Activated naive CD8-positive, alpha-beta T cell (primary cell): ENCODE measurements around the gene ABCA7.

ENCODE experiments used
- H3K27ac Mint-ChIP-seq: one replicate; pipeline ENCODE4 v1.8.0; 2021; ENCODE audit warnings: mixed read lengths
- H3K27me3 Mint-ChIP-seq: one replicate; pipeline ENCODE4 v1.8.0; 2021; ENCODE audit warnings: mixed read lengths
- H3K36me3 Mint-ChIP-seq: one replicate; pipeline ENCODE4 v1.8.0; 2021; ENCODE audit warnings: mixed read lengths
- H3K4me1 Mint-ChIP-seq: one replicate; pipeline ENCODE4 v1.8.0; 2021; ENCODE audit warnings: low read depth, mixed read lengths
- H3K4me3 Mint-ChIP-seq: one replicate; pipeline ENCODE4 v1.8.0; 2021; ENCODE audit warnings: mild to moderate bottlenecking, mixed read lengths
- H3K9me3 Mint-ChIP-seq: one replicate; pipeline ENCODE4 v1.8.0; 2021; ENCODE audit warnings: low read depth, mixed read lengths

Gene ABCA7

GRCh38 chr19:1039646-1040475 lies at the start of gene ABCA7:
TSS of gene ABCA7 (plus strand) at chr19:1040107. CDS start at chr19:1041362, 1,255 bp downstream.
- H3K4me3 Mint-ChIP-seq = peak within 1 kb of the TSS; percentile 92
- peaks cover 2% of the 10 kb centered on the region for H3K36me3 Mint-ChIP-seq
- no peaks in the 10 kb centered on the region for H3K27me3 Mint-ChIP-seq
- peak within 1 kb of the TSS; percentile 66 for H3K27ac Mint-ChIP-seq
- peaks cover 50% of the 10 kb centered on the region for H3K4me1 Mint-ChIP-seq
- H3K9me3 Mint-ChIP-seq = no peaks in the 10 kb centered on the region

- Mint-ChIP-seq H3K9me3 (no peaks in the 10 kb centered on the region), H3K4me3 (no peak overlapping the region), H3K36me3 (no peaks in the 10 kb centered on the region), H3K4me1 (peaks cover 3% of the 10 kb centered on the region), H3K27ac (no peak overlapping the region), H3K27me3 (no peaks in the 10 kb centered on the region)
Measured at GRCh38 chr19:990119-990571, 49.8 kb upstream of the ABCA7 start.

GRCh38 chr19:990746-991145 lies 49.2 kb upstream of the ABCA7 start:
- Mint-ChIP-seq H3K36me3 (no peaks in the 10 kb centered on the region), H3K27me3 (no peaks in the 10 kb centered on the region), H3K4me1 (no peaks in the 10 kb centered on the region), H3K27ac (no peak overlapping the region), H3K4me3 (no peak overlapping the region), H3K9me3 (no peaks in the 10 kb centered on the region)

GRCh38 chr19:991174-991931 lies 48.6 kb upstream of the ABCA7 start:
- H3K36me3 Mint-ChIP-seq = no peaks in the 10 kb centered on the region
- H3K4me1 Mint-ChIP-seq = peaks cover 2% of the 10 kb centered on the region

GRCh38 chr19:991932-992669 lies 47.8 kb upstream of the ABCA7 start:
- Mint-ChIP-seq H3K36me3 (no peaks in the 10 kb centered on the region), H3K27me3 (no peaks in the 10 kb centered on the region), H3K9me3 (no peaks in the 10 kb centered on the region), H3K27ac (no peak overlapping the region), H3K4me1 (peaks cover 8% of the 10 kb centered on the region), H3K4me3 (no peak overlapping the region)

More at GRCh38 chr19:991174-991931, 48.6 kb upstream of the ABCA7 start:
- no peaks in the 10 kb centered on the region for H3K9me3 Mint-ChIP-seq
- H3K27me3 Mint-ChIP-seq = no peaks in the 10 kb centered on the region
- no peak overlapping the region for H3K27ac Mint-ChIP-seq
- no peak overlapping the region for H3K4me3 Mint-ChIP-seq

- no peak overlapping the region for H3K4me3 Mint-ChIP-seq
- no peaks in the 10 kb centered on the region for H3K9me3 Mint-ChIP-seq
- H3K36me3 Mint-ChIP-seq = no peaks in the 10 kb centered on the region
- no peaks in the 10 kb centered on the region for H3K27me3 Mint-ChIP-seq
- H3K4me1 Mint-ChIP-seq = peaks cover 10% of the 10 kb centered on the region
- H3K27ac Mint-ChIP-seq = no peak overlapping the region
Measured at GRCh38 chr19:992670-993055, 47.2 kb upstream of the ABCA7 start.

GRCh38 chr19:993361-993830 lies 46.5 kb upstream of the ABCA7 start:
- Mint-ChIP-seq H3K4me1 (peaks cover 14% of the 10 kb centered on the region), H3K27ac (no peak overlapping the region), H3K4me3 (no peak overlapping the region), H3K36me3 (no peaks in the 10 kb centered on the region), H3K27me3 (peaks cover 3% of the 10 kb centered on the region), H3K9me3 (no peaks in the 10 kb centered on the region)

- no peaks in the 10 kb centered on the region for H3K36me3 Mint-ChIP-seq
Measured at GRCh38 chr19:993831-994393, 46.0 kb upstream of the ABCA7 start.

GRCh38 chr19:994516-994915 lies 45.4 kb upstream of the ABCA7 start:
- H3K27ac Mint-ChIP-seq = no peak overlapping the region
- no peaks in the 10 kb centered on the region for H3K36me3 Mint-ChIP-seq
- peaks cover 10% of the 10 kb centered on the region for H3K27me3 Mint-ChIP-seq
- peaks cover 18% of the 10 kb centered on the region for H3K4me1 Mint-ChIP-seq
- no peak overlapping the region for H3K4me3 Mint-ChIP-seq
- H3K9me3 Mint-ChIP-seq = no peaks in the 10 kb centered on the region

More at GRCh38 chr19:993831-994393, 46.0 kb upstream of the ABCA7 start:
- no peak overlapping the region for H3K27ac Mint-ChIP-seq
- H3K27me3 Mint-ChIP-seq = peaks cover 5% of the 10 kb centered on the region
- peaks cover 14% of the 10 kb centered on the region for H3K4me1 Mint-ChIP-seq
- H3K4me3 Mint-ChIP-seq = no peak overlapping the region
- no peaks in the 10 kb centered on the region for H3K9me3 Mint-ChIP-seq

- H3K27ac Mint-ChIP-seq = no peak overlapping the region
- H3K4me1 Mint-ChIP-seq = peaks cover 18% of the 10 kb centered on the region
- peaks cover 10% of the 10 kb centered on the region for H3K27me3 Mint-ChIP-seq
- H3K4me3 Mint-ChIP-seq = no peak overlapping the region
- H3K9me3 Mint-ChIP-seq = no peaks in the 10 kb centered on the region
- no peaks in the 10 kb centered on the region for H3K36me3 Mint-ChIP-seq
Measured at GRCh38 chr19:995051-995827, 44.7 kb upstream of the ABCA7 start.

GRCh38 chr19:996051-996838 lies 43.7 kb upstream of the ABCA7 start:
- Mint-ChIP-seq H3K4me3 (peak overlapping the region; percentile 44), H3K27ac (no peak overlapping the region), H3K27me3 (peaks cover 10% of the 10 kb centered on the region)

GRCh38 chr19:998064-998463 lies 41.8 kb upstream of the ABCA7 start:
- H3K27me3 Mint-ChIP-seq = peaks cover 10% of the 10 kb centered on the region
- H3K9me3 Mint-ChIP-seq = no peaks in the 10 kb centered on the region
- H3K4me1 Mint-ChIP-seq = peaks cover 21% of the 10 kb centered on the region
- no peak overlapping the region for H3K4me3 Mint-ChIP-seq
- H3K27ac Mint-ChIP-seq = no peak overlapping the region
- no peaks in the 10 kb centered on the region for H3K36me3 Mint-ChIP-seq

More at GRCh38 chr19:996051-996838, 43.7 kb upstream of the ABCA7 start:
- Mint-ChIP-seq H3K36me3 (no peaks in the 10 kb centered on the region), H3K4me1 (peaks cover 21% of the 10 kb centered on the region), H3K9me3 (no peaks in the 10 kb centered on the region)

- peaks cover 10% of the 10 kb centered on the region for H3K27me3 Mint-ChIP-seq
- H3K27ac Mint-ChIP-seq = no peak overlapping the region
- H3K36me3 Mint-ChIP-seq = no peaks in the 10 kb centered on the region
- peak overlapping the region; percentile 37 for H3K4me3 Mint-ChIP-seq
- H3K9me3 Mint-ChIP-seq = no peaks in the 10 kb centered on the region
- H3K4me1 Mint-ChIP-seq = peaks cover 21% of the 10 kb centered on the region
Measured at GRCh38 chr19:999379-999719, 40.6 kb upstream of the ABCA7 start.
